Measurements from ENCODE around the gene SRF. TPM values are rescaled to one million over a fixed set of nuclear protein-coding genes. Genes with fewer than 3 reads are reported as not detected.
A peak's percentile ranks its signal among the peaks of the same experiment; 100 is the strongest.

SRF gene
- total RNA-seq, 6 experiments from 2014 or later: 37.4 to 49.7 (median 39.3) TPM

GRCh38 chr6:43170417-43170930 lies 595 bp upstream of the SRF start:
- Mint-ChIP-seq H3K4me1 (ENCODE audit: low read depth) (peaks cover 34% of the 10 kb centered on the region), H3K36me3 (ENCODE audit: low read depth) (peaks cover 7% of the 10 kb centered on the region), H3K9me3 (no peaks in the 10 kb centered on the region), H3K27ac (peak overlapping the region; percentile 89), H3K4me3 (peak overlapping the region; percentile 92), H3K27me3 (ENCODE audit: insufficient read depth) (peaks cover 3% of the 10 kb centered on the region; the same call in 1 of the 2 replicates)
- no peak for DNase-seq
- TF ChIP-seq, protein P1, sequence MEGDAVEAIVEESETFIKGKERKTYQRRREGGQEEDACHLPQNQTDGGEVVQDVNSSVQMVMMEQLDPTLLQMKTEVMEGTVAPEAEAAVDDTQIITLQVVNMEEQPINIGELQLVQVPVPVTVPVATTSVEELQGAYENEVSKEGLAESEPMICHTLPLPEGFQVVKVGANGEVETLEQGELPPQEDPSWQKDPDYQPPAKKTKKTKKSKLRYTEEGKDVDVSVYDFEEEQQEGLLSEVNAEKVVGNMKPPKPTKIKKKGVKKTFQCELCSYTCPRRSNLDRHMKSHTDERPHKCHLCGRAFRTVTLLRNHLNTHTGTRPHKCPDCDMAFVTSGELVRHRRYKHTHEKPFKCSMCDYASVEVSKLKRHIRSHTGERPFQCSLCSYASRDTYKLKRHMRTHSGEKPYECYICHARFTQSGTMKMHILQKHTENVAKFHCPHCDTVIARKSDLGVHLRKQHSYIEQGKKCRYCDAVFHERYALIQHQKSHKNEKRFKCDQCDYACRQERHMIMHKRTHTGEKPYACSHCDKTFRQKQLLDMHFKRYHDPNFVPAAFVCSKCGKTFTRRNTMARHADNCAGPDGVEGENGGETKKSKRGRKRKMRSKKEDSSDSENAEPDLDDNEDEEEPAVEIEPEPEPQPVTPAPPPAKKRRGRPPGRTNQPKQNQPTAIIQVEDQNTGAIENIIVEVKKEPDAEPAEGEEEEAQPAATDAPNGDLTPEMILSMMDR (IDR thresholded peaks at IDR 0.05): no peak

GRCh38 chr6:43171707-43172103 lies 636 bp downstream of the SRF start:
- H3K4me1 Mint-ChIP-seq (ENCODE audit: low read depth): peaks cover 40% of the 10 kb centered on the region
- H3K4me3 Mint-ChIP-seq: peak overlapping the region; percentile 98
- H3K9me3 Mint-ChIP-seq: no peaks in the 10 kb centered on the region
- H3K27me3 Mint-ChIP-seq (ENCODE audit: insufficient read depth): peaks cover 3% of the 10 kb centered on the region; the same call in 1 of the 2 replicates
- no peak for DNase-seq
- peaks cover 7% of the 10 kb centered on the region for H3K36me3 Mint-ChIP-seq (ENCODE audit: low read depth)
- peak overlapping the region; percentile 90 for H3K27ac Mint-ChIP-seq
- TF ChIP-seq, protein P1 (IDR thresholded peaks at IDR 0.05): no peak

GRCh38 chr6:43172104-43173007 lies 1.3 kb downstream of the SRF start:
- H3K4me3 Mint-ChIP-seq: peak overlapping the region; percentile 98
- no peaks in the 10 kb centered on the region for H3K9me3 Mint-ChIP-seq
- TF ChIP-seq, protein P1 (IDR thresholded peaks at IDR 0.05): no peak
- H3K4me1 Mint-ChIP-seq (ENCODE audit: low read depth): peaks cover 40% of the 10 kb centered on the region
- H3K36me3 Mint-ChIP-seq (ENCODE audit: low read depth): peaks cover 7% of the 10 kb centered on the region
- peaks cover 3% of the 10 kb centered on the region; the same call in 1 of the 2 replicates for H3K27me3 Mint-ChIP-seq (ENCODE audit: insufficient read depth)
- H3K27ac Mint-ChIP-seq: peak overlapping the region; percentile 90
- DNase-seq: no peak

GRCh38 chr6:43173591-43174262 lies 2.7 kb downstream of the SRF start:
- no peak for DNase-seq
- Mint-ChIP-seq H3K27me3 (ENCODE audit: insufficient read depth) (peaks cover 3% of the 10 kb centered on the region; the same call in 1 of the 2 replicates), H3K9me3 (no peaks in the 10 kb centered on the region), H3K36me3 (ENCODE audit: low read depth) (peaks cover 15% of the 10 kb centered on the region), H3K27ac (peak overlapping the region; percentile 90), H3K4me3 (peak overlapping the region; percentile 98), H3K4me1 (ENCODE audit: low read depth) (peaks cover 40% of the 10 kb centered on the region)
- TF ChIP-seq, protein P1 (IDR thresholded peaks at IDR 0.05): no peak

DNA sequence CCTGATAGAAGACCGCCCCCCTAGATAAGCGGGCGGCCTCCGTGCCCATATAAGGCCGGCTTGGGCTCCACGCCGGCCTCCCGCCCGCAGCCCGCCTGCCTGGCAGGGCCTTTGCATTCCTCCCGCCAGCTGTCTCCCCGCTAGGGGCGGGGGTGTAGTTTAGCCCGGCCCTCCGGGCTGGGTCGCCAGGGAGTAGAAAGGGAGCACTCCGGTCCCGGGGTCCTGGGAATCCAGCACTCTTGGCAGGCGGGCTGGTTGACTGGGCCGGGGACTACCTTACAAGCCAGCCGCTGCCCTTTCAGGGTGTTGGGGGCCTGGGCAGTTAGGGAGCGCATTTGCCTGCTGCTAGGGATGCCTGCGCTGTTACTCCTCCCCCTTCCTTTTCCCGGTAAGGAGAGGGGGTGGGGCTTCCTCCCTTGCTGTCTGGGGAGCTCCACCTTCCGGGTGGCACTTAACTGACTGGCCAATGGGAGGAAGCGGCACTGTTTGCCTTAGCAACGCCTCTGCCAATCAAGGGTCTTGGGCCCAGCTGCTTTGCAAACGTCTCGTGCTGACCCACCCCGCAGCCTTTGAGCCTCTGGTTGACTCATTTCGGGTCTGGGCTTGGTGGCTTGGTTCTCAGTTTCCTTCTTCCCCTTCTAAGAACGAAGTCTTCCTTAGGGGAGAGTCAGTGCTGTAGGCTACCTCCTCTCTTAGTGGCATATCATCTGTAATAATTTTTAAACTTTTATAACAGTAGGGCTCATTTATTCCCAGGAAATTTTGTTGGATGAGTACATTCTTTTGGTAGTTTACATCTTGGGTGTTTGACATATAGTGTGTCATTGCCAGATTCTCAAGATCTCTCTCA lies 3.4 kb downstream of the SRF start:
- peaks cover 40% of the 10 kb centered on the region for H3K4me1 Mint-ChIP-seq (ENCODE audit: low read depth)
- peaks cover 3% of the 10 kb centered on the region; the same call in 1 of the 2 replicates for H3K27me3 Mint-ChIP-seq (ENCODE audit: insufficient read depth)

More for the DNA sequence above, 3.4 kb downstream of the SRF start:
- Mint-ChIP-seq H3K9me3 (no peaks in the 10 kb centered on the region), H3K36me3 (ENCODE audit: low read depth) (peaks cover 16% of the 10 kb centered on the region), H3K27ac (peak overlapping the region; percentile 90), H3K4me3 (peak overlapping the region; percentile 98)
- peak; percentile 99 for DNase-seq
- TF ChIP-seq, protein P1 (IDR thresholded peaks at IDR 0.05): peak; percentile 52
